GM13976 (cell line): ENCODE measurements around the gene KRTAP10-6.
"Not testable (repeated sequence)": the region's sequence is repeated elsewhere in the genome, so short reads cannot be mapped to it uniquely, and the experiment has no call there.

Experiments
- DNase-seq: peaks from one replicate; pipeline ENCODE4 v3.0.0; 2012; ENCODE audit warnings: low spot score
- in situ Hi-C: fragments of 300-500 bp; cut with MboI; formaldehyde crosslinking; loops from one replicate; pipeline ENCODE4 v1.12.0; 2022; ENCODE audit warnings: low sequenced_read_pairs, mixed read lengths, inconsistent platforms; ENCODE audit not compliant: unreplicated experiment
- TF ChIP-seq, protein P1 (sequence below): IDR thresholded peaks from 2 replicates; pipeline ENCODE4 v1.5.1; 2012; ENCODE audit warnings: borderline replicate concordance, mild to moderate bottlenecking; ENCODE audit not compliant: insufficient read depth; ENCODE audit errors: extremely low read depth, missing control alignments, control extremely low read depth

Gene KRTAP10-6, protein sequence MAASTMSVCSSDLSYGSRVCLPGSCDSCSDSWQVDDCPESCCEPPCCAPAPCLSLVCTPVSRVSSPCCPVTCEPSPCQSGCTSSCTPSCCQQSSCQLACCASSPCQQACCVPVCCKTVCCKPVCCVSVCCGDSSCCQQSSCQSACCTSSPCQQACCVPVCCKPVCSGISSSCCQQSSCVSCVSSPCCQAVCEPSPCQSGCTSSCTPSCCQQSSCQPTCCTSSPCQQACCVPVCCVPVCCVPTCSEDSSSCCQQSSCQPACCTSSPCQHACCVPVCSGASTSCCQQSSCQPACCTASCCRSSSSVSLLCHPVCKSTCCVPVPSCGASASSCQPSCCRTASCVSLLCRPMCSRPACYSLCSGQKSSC

GRCh38 chr21:44592446-44593311, at the start of gene KRTAP10-6:
Gene KRTAP10-6, minus strand, starts transcription at chr21:44592505. Its CDS starts 21 bp downstream, at chr21:44592484.
- TF ChIP-seq, protein P1, sequence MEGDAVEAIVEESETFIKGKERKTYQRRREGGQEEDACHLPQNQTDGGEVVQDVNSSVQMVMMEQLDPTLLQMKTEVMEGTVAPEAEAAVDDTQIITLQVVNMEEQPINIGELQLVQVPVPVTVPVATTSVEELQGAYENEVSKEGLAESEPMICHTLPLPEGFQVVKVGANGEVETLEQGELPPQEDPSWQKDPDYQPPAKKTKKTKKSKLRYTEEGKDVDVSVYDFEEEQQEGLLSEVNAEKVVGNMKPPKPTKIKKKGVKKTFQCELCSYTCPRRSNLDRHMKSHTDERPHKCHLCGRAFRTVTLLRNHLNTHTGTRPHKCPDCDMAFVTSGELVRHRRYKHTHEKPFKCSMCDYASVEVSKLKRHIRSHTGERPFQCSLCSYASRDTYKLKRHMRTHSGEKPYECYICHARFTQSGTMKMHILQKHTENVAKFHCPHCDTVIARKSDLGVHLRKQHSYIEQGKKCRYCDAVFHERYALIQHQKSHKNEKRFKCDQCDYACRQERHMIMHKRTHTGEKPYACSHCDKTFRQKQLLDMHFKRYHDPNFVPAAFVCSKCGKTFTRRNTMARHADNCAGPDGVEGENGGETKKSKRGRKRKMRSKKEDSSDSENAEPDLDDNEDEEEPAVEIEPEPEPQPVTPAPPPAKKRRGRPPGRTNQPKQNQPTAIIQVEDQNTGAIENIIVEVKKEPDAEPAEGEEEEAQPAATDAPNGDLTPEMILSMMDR = no peak
- DNase-seq = peak; percentile 27
- in situ Hi-C loops = no loop called here

DNA sequence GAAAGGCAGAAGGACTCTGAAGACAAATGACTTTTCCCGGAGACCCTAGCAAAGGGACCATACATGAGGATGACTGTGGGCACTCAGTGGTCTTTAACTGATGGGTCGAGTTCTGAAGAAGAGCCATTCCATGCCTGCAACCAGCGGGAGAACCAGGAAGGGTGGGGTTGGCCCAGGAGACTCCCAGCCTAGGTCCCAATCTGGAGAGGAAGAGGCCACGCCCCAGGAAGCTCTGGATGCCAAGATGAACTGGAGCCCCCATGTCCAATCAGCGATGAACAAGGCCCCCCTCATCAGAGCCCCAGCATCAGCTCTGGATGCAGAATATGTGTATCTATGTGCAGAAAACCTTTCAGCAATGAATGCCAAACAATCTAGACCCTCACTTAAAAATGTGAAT, 48.5 kb upstream of the KRTAP10-6 start:
- in situ Hi-C loops = no loop called here
- no peak for DNase-seq
- TF ChIP-seq, protein P1 = no peak

DNA sequence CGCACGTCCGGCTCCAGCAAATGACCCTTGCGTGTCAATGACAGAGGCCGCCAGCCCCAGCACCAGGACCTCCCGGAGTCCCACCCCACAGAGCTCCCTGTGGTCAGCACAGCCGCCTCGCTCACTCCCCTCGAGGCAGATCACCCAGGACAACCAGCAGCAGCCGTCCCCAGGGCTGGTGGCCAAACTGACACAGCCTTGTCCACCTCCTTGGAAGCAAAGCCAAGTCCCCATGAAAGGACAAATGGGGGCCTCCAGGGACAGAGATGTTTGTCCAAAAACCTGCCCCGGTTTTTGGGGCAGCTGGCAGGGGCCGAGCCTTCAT, 47.0 kb upstream of the KRTAP10-6 start:
- TF ChIP-seq, protein P1 = no peak
- no peak for DNase-seq
- in situ Hi-C loops = no loop called here

DNA sequence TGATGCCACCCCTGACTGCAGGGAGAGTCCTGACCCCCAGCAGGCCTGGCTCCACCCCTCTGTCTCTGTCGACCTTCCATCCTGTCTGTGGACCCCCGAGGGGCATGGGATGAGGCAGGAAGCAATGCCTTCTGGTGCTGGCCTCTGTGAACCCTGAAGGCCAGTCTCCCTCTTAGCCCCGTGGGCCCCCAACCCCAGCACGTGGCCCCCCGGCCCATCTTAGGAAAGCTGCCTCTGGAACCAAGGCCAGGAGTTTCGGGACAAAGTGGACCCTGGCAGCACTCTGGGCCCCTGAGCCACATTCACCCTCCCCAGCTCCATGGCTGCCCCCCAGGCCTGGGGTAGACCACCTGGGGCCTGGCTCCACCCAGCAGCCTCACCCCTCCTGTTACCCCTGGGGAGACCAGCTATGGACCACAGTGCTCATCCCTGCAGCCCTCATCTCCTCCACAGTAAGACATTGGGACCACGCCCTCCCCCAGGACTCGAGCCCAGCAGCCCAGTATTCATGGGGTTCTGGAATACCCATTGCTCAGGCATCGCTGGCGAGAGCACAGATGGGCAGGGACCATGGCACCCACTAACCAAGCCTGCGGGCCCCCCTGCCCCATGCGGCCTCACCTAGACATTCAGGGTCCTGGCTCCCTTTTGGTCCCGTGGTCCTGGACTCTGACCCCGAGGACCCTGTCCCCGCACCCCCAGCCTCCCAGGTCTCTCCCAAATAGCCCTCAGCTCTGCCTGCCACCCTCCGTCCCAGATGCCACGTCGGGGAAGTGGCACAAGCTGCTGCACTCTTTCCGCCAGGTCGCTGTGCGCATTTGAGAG, 46.4 kb upstream of the KRTAP10-6 start:
- in situ Hi-C loops, DNase-seq: not testable (repeated sequence)

GRCh38 chr21:44637851-44638348, 45.6 kb upstream of the KRTAP10-6 start:
- in situ Hi-C loops = not testable (repeated sequence)

GRCh38 chr21:44637018-44637850, 44.9 kb upstream of the KRTAP10-6 start, which contains the start of gene KRTAP10-10:
Gene KRTAP10-10, plus strand, starts transcription at chr21:44637356. Its CDS starts 62 bp downstream, at chr21:44637418.
- TF ChIP-seq, protein P1 = no peak
- in situ Hi-C loops = no loop called here
- no peak for DNase-seq

More at GRCh38 chr21:44637851-44638348, 45.6 kb upstream of the KRTAP10-6 start:
- not testable (repeated sequence) for DNase-seq
